GM12878 (cell line): ENCODE data around the gene STX8. TPM values are rescaled to one million over a fixed set of nuclear protein-coding genes. Genes with fewer than 3 reads are reported as not detected.
A peak's percentile ranks its signal among the peaks of the same experiment; 100 is the strongest.

Source experiments
- ATAC-seq: fragments of 200-7000 bp; cut with Tn5 transposase; 3 replicates; pipeline ENCODE4 v1.9.1; 2020; ENCODE audit warnings: mild to moderate bottlenecking, moderate library complexity
- BruUV-seq: library from RNA; stranded (reverse); fragments of 400-500 nt; replicated peaks from 2 replicates; lab custom pipeline; 2021; lab: Mats Ljungman, UMichigan
- CTCF ChIA-PET: fragments of 300-600 bp; sonication (Branson Sonifier 250); formaldehyde crosslinking; extraction: SDS; loops from one replicate; lab custom pipeline; 2021; ENCODE audit warnings: inconsistent platforms; lab: Yijun Ruan, JAX
- POLR2A ChIA-PET: fragments of 350-600 bp; formaldehyde crosslinking; extraction: SDS; loops from one replicate; lab custom pipeline; 2021; ENCODE audit warnings: inconsistent platforms; lab: Charles Lee
- RAD21 ChIA-PET: fragments of 300-600 bp; sonication (Branson Sonifier 250); formaldehyde crosslinking; loops from one replicate; lab custom pipeline; 2023; ENCODE audit warnings: antibody characterized with exemption; ENCODE audit not compliant: unreplicated experiment; lab: Charles Lee
- SMC1A ChIA-PET: fragments of 300-600 bp; sonication (Branson Sonifier 250); formaldehyde crosslinking; loops from one replicate; lab custom pipeline; 2023; ENCODE audit not compliant: unreplicated experiment, uncharacterized antibody; lab: Charles Lee
- DNase-seq: peaks from one replicate; pipeline ENCODE4 v3.0.0-alpha.2; 2011; ENCODE audit warnings: low read depth, low spot score
- FAIRE-seq: peaks from 3 replicates; lab custom pipeline; 2011; peaks lifted over from hg19 to GRCh38; lab: Jason Lieb, UNC
- H2AFZ ChIP-seq: 2 replicates; pipeline ENCODE4 v1.6.0; 2011; ENCODE audit warnings: low read depth, low read length, control low read depth; ENCODE audit not compliant: control insufficient read depth
- H3K27ac ChIP-seq: 2 replicates; pipeline ENCODE4 v1.5.1; 2011; ENCODE audit warnings: control low read depth; ENCODE audit not compliant: control insufficient read depth, insufficient read depth
- H3K27me3 ChIP-seq, 2 experiments: replicated peaks in 1 of 2; 2 replicates each; pipeline versions ENCODE4 v1.6.0 to v1.6.1; 2011; ENCODE audit warnings: low read length in 1 of 2; ENCODE audit not compliant: control insufficient read depth in 2 of 2, insufficient read depth in 2 of 2
- H3K36me3 ChIP-seq, 2 experiments: 2 replicates each; pipeline ENCODE4 v1.5.1; 2011; ENCODE audit warnings: low read length in 1 of 2; ENCODE audit not compliant: control insufficient read depth in 2 of 2, insufficient read depth in 2 of 2
- H3K4me1 ChIP-seq: 2 replicates; pipeline ENCODE4 v1.6.1; 2011; ENCODE audit warnings: mild to moderate bottlenecking, low read length, moderate library complexity, mixed read lengths; ENCODE audit not compliant: control insufficient read depth, insufficient read depth
- H3K4me2 ChIP-seq: 2 replicates; pipeline ENCODE4 v1.6.0; 2011; ENCODE audit warnings: control low read depth; ENCODE audit not compliant: control insufficient read depth, insufficient read depth
- H3K4me3 ChIP-seq: fragments of 200-600 bp; sonication (generic); 2 replicates; pipeline ENCODE4 v1.5.1; 2016
- H3K79me2 ChIP-seq: 2 replicates; pipeline ENCODE4 v1.6.0; 2011; ENCODE audit warnings: low read length; ENCODE audit not compliant: control insufficient read depth, insufficient read depth
- H3K9ac ChIP-seq: 2 replicates; pipeline ENCODE4 v1.8.0; 2011; ENCODE audit warnings: low read length, control low read depth, mixed read lengths; ENCODE audit not compliant: control insufficient read depth, insufficient read depth
- H3K9me3 ChIP-seq: replicated peaks from 3 replicates; pipeline ENCODE4 v1.5.1; 2011; ENCODE audit warnings: mild to moderate bottlenecking, low read length; ENCODE audit not compliant: control insufficient read depth, insufficient read depth
- H4K20me1 ChIP-seq: 2 replicates; pipeline ENCODE4 v1.6.0; 2011; ENCODE audit not compliant: control insufficient read depth, insufficient read depth
- CREB1 ChIP-seq: IDR thresholded peaks from 2 replicates; pipeline ENCODE4 v1.6.1; 2012; ENCODE audit warnings: low read depth, mild to moderate bottlenecking, inconsistent platforms
- FOXK2 ChIP-seq: fragments of 450-650 bp; IDR thresholded peaks from 2 replicates; pipeline ENCODE4 v1.6.1; 2017; ENCODE audit warnings: mild to moderate bottlenecking, moderate library complexity
- MYB ChIP-seq: fragments of 150-350 bp; IDR thresholded peaks from 2 replicates; pipeline ENCODE4 v1.6.1; 2014; ENCODE audit warnings: mild to moderate bottlenecking, low read depth, low read length, borderline replicate concordance
- PAX5 ChIP-seq: IDR thresholded peaks from 2 replicates; pipeline ENCODE4 v1.6.1; 2011; ENCODE audit warnings: low read depth, low read length, borderline replicate concordance
- PBX3 ChIP-seq: IDR thresholded peaks from 2 replicates; pipeline ENCODE4 v1.6.1; 2011; ENCODE audit warnings: mild to moderate bottlenecking, low read depth, low read length, moderate library complexity; ENCODE audit not compliant: insufficient replicate concordance
- PKNOX1 ChIP-seq: fragments of 450-650 bp; IDR thresholded peaks from 2 replicates; pipeline ENCODE4 v1.6.1; 2016; ENCODE audit warnings: mild to moderate bottlenecking
- POLR2AphosphoS2 ChIP-seq: IDR thresholded peaks from 2 replicates; pipeline ENCODE4 v1.6.1; 2011; ENCODE audit warnings: low read depth, mild to moderate bottlenecking, low read length, improper control_type of control experiment, moderate library complexity
- RELB ChIP-seq: fragments of 450-650 bp; IDR thresholded peaks from 2 replicates; pipeline ENCODE4 v1.6.1; 2017; ENCODE audit warnings: low read depth, mild to moderate bottlenecking, moderate library complexity
- SIX5 ChIP-seq: IDR thresholded peaks from 2 replicates; pipeline ENCODE4 v1.6.1; 2011; ENCODE audit warnings: mild to moderate bottlenecking, low read depth, low read length, moderate library complexity; ENCODE audit not compliant: severe bottlenecking
- ZNF274 ChIP-seq: IDR thresholded peaks from one replicate; pipeline ENCODE4 v1.8.0; 2011; ENCODE audit not compliant: insufficient read length, insufficient read depth
- WGBS: methylation state at CpG from one replicate; pipeline ENCODE4 v1.1.6; 2016; ENCODE audit warnings: low lambda C conversion rate; ENCODE audit not compliant: insufficient replicate concordance, insufficient coverage; ENCODE audit errors: missing lambda C conversion rate; 5-methylcytosine and 5-hydroxymethylcytosine counted together
- in situ Hi-C: fragments of 300-500 bp; cut with MboI; formaldehyde crosslinking; loops from 9 replicates; pipeline ENCODE4 v1.14.3; 2018; ENCODE audit warnings: mixed read lengths
- intact Hi-C: fragments of 100-400 bp; cut with micrococcal nuclease; formaldehyde crosslinking; loops from one replicate; pipeline ENCODE4 v1.14.2; 2022; ENCODE audit not compliant: unreplicated experiment
- polyA plus RNA-seq, 11 experiments: library from polyadenylated mRNA; depleted of rRNA in 4 of 11; unstranded in 6 of 11; stranded (reverse) in 5 of 11; fragments of >200 nt; fragmentation: Nextera tagmentation in 4 of 11; fragmentation: Illumina TruSeq in 1 of 11; extraction: Ambion mirVana in 4 of 11; extraction: Trizol in 1 of 11; gene quantifications; 1 replicate in 1 of 11; 2 replicates in 10 of 11; pipeline versions ENCODE4 v1.2.1 to v1.2.3, GENCODE V29; 2011 to 2016; ENCODE audit warnings: inconsistent platforms in 2 of 11, missing spikeins in 2 of 11, low read depth in 1 of 11
- total RNA-seq, 4 experiments: library from RNA; depleted of rRNA in 3 of 4; stranded (reverse); fragments of >200 nt in 3 of 4; fragmentation: Illumina TruSeq in 1 of 4; extraction: Trizol in 1 of 4; gene quantifications; 2 replicates each; pipeline versions ENCODE4 v1.2.1 to v1.2.3, GENCODE V29; 2013 to 2021

Gene STX8
- total and polyA plus RNA-seq, 10 of the 15 experiments (the other 5 are each of a cell fraction or from before 2014, with no cell fraction given), result 47.9 to 151 (median 72.9) TPM

- Histone ChIP-seq H2AFZ (no peak overlapping the region), H3K4me2 (no peak overlapping the region), H3K36me3 (no peaks in the 10 kb centered on the region), H3K4me1 (no peaks in the 10 kb centered on the region), H3K9ac (no peak overlapping the region), H3K79me2 (no peaks in the 10 kb centered on the region), H3K27ac (no peak overlapping the region), H4K20me1 (no peaks in the 10 kb centered on the region), H3K9me3 (no peaks in the 10 kb centered on the region), H3K27me3 (no peaks in the 10 kb centered on the region), H3K4me3 (no peak overlapping the region)
- FAIRE-seq, result no peak
- intact Hi-C loops (no loop called here), in situ Hi-C loops (no loop called here)
- RAD21 ChIA-PET, result interaction anchor here (0.6 kb wide), 1 partner anchor 8 kb away, joined by 3 read pairs; no protein-coding TSS in a partner anchor
- no peak for ATAC-seq
- no peak for TF ChIP-seq FOXK2
- TF ChIP-seq SIX5, result peak; percentile 22
- POLR2A ChIA-PET, result no interaction called here
- WGBS, result 93% methylated on average over 12 of the region's 12 CpGs
- no peak for DNase-seq
- no TSS peak for BruUV-seq
- CTCF ChIA-PET, result interaction anchor here (0.6 kb wide), 2 partner anchors 17 to 59 kb away, joined by 3 read pairs; no protein-coding TSS in a partner anchor
- SMC1A ChIA-PET, result no interaction called here
These were observed 38.3 kb downstream of the STX8 start for GRCh38 chr17:9537177-9537776.

- ChIA-PET POLR2A (no interaction called here), CTCF (no interaction called here), SMC1A (no interaction called here), RAD21 (no interaction called here)
- no TSS peak for BruUV-seq
- Histone ChIP-seq H3K27me3 (no peaks in the 10 kb centered on the region), H3K79me2 (no peaks in the 10 kb centered on the region), H3K36me3 (no peaks in the 10 kb centered on the region), H2AFZ (no peak overlapping the region), H3K9ac (no peak overlapping the region), H3K4me2 (no peak overlapping the region), H3K4me1 (no peaks in the 10 kb centered on the region), H4K20me1 (no peaks in the 10 kb centered on the region), H3K27ac (no peak overlapping the region), H3K9me3 (no peaks in the 10 kb centered on the region), H3K4me3 (no peak overlapping the region)
- in situ Hi-C loops, result no loop called here
- intact Hi-C loops, result no loop called here
- TF ChIP-seq PBX3 (no peak), CREB1 (no peak), POLR2AphosphoS2 (no peak), ZNF274 (no peak), MYB (no peak), RELB (no peak), PKNOX1 (0 out of 2 replicates have a peak, but pooled peaks have one; percentile 18), PAX5 (no peak)
- 77% methylated on average over 8 of the region's 8 CpGs for WGBS
- DNase-seq (no peak), FAIRE-seq (no peak), ATAC-seq (no peak)
These were observed 39.6 kb downstream of the STX8 start for GRCh38 chr17:9536061-9536460.
